ENCODE measurements around the gene TFDP2.

GRCh38 chr3:142027300-142027699 lies 122.0 kb downstream of the TFDP2 start:
- TF ChIP-seq CTCF (IDR thresholded peaks at IDR 0.05) = no peak
- TF ChIP-seq EZH2 (IDR thresholded peaks at IDR 0.05; ENCODE audit: borderline replicate concordance, insufficient read depth, low read depth, low read length, poor library complexity, severe bottlenecking) = no peak
